ENCODE data around the gene LHX6. TPM values are rescaled to one million over a fixed set of nuclear protein-coding genes. Genes with fewer than 3 reads are reported as not detected.

LHX6 gene
- total and polyA plus RNA-seq, 2 of the 8 experiments (the other 6 are each of a cell fraction or from before 2014, with no cell fraction given) = 0.92 to 1.2 TPM

GRCh38 chr9:122190597-122191381 is 38.0 kb downstream of the LHX6 start:
- Histone ChIP-seq H3K18ac (ENCODE audit: extremely low read depth, low read length) (no peak overlapping the region), H2BK5ac (ENCODE audit: low read depth, low read length) (no peak overlapping the region; the same call in 1 of the 2 replicates), H3K4me1 (replicated peaks in 1 of 4; ENCODE audit: control insufficient read depth in 3 of 4, insufficient read depth in 4 of 4, low read length in 3 of 4) (peaks cover 0 to 3% (median 1%) of the 10 kb centered on the region in 4 experiments; a peak in 2 of 7 replicates), H3K9ac (replicated peaks in 1 of 4; ENCODE audit: extremely low read depth in 1 of 4, low read depth in 3 of 4, low read length in 3 of 4) (no peak overlapping the region), H3K23me2 (ENCODE audit: low read depth, low read length) (no peaks in the 10 kb centered on the region), H2AK5ac (ENCODE audit: low read depth, low read length) (no peak overlapping the region), H3K9me3 (ENCODE audit: insufficient read depth in 2 of 2, low read depth in 1 of 2, low read length in 1 of 2) (no peaks in the 10 kb centered on the region), H2BK12ac (ENCODE audit: low read depth, low read length) (peak overlapping the region; percentile 44; the same call in 1 of the 2 replicates), H4K91ac (replicated peaks; ENCODE audit: insufficient read length, low read length) (peak overlapping the region; percentile 12), H2BK15ac (ENCODE audit: low read length) (0 out of 2 replicates have a peak overlapping the region, but pooled peaks have one; percentile 40), H2BK120ac (replicated peaks; ENCODE audit: low read depth, low read length) (no peak overlapping the region), H3K4me3 (ENCODE audit: extremely low read depth in 1 of 4, insufficient read depth in 2 of 4, low read depth in 3 of 4, low read length in 4 of 4) (no peak overlapping the region), H3K79me1 (ENCODE audit: low read depth, low read length) (no peaks in the 10 kb centered on the region), H3K56ac (replicated peaks; ENCODE audit: insufficient read length, low read depth, low read length) (no peak overlapping the region), H4K5ac (ENCODE audit: insufficient read length, low read depth, low read length) (no peak overlapping the region), H3K23ac (ENCODE audit: insufficient read length) (no peak overlapping the region), H4K20me1 (replicated peaks in 1 of 2; ENCODE audit: control insufficient read depth in 1 of 2, insufficient read depth in 2 of 2, low read length in 2 of 2) (no peaks in the 10 kb centered on the region), H3K4ac (replicated peaks; ENCODE audit: insufficient read length, low read depth, low read length) (no peak overlapping the region), H3K36me3 (ENCODE audit: control insufficient read depth in 2 of 4, insufficient read depth in 4 of 4, low read length in 3 of 4) (no peaks in the 10 kb centered on the region), H2AFZ (ENCODE audit: low read length) (no peak overlapping the region; the same call in 1 of the 2 replicates), H2BK20ac (ENCODE audit: low read length) (no peak overlapping the region), H3K27ac (ENCODE audit: low read depth, low read length) (no peak overlapping the region), H3K27me3 (replicated peaks in 1 of 4; ENCODE audit: control insufficient read depth in 3 of 4, extremely low read depth in 1 of 4, insufficient read depth in 3 of 4, low read length in 3 of 4) (no peaks in the 10 kb centered on the region; a peak in 1 of 7 replicates), H3K14ac (ENCODE audit: insufficient read length) (no peak overlapping the region), H3K4me2 (ENCODE audit: insufficient read depth in 1 of 2, low read depth in 2 of 2, low read length in 2 of 2) (no peak overlapping the region), H4K8ac (ENCODE audit: extremely low read depth, insufficient read depth, low read length) (peak overlapping the region; percentile 59; the same call in 1 of the 2 replicates), H3K79me2 (ENCODE audit: control insufficient read depth in 1 of 2, insufficient read depth in 2 of 2, low read length in 2 of 2) (no peaks in the 10 kb centered on the region)
- whole genome bisulfite sequencing, 2 experiments (ENCODE audit: extremely low coverage in 1 of 2, insufficient coverage in 1 of 2, insufficient read length in 1 of 2, insufficient replicate concordance in 2 of 2, low coverage in 1 of 2, low lambda C conversion rate in 2 of 2, missing lambda C conversion rate in 1 of 2) = 85% methylated on average over 12 of the region's 12 CpGs; no CpG with 5 or more reads in 1 of the 2 experiments
- ChIA-PET POLR2A (ENCODE audit: partially characterized antibody) (interaction anchor here (1.7 kb wide), 1 partner anchor 93 kb away, joined by 3 read pairs; no protein-coding TSS in a partner anchor), CTCF (ENCODE audit: partially characterized antibody) (interaction anchor here (0.7 to 2.4 kb wide), 14 partner anchors 8 to 166 kb away, joined by 3 to 13 read pairs (median 3); partner anchors contain the start of gene NDUFA8)
- FAIRE-seq (no peak), DNase-seq (ENCODE audit: low read depth in 1 of 2, low spot score in 2 of 2) (no peak)
- TF ChIP-seq TBP (IDR thresholded peaks at IDR 0.05; ENCODE audit: low read depth, low read length) (no peak), NANOG (IDR thresholded peaks at IDR 0.05; ENCODE audit: insufficient read depth, low read depth, low read length, poor library complexity, severe bottlenecking) (no peak), HDAC2 (IDR thresholded peaks at IDR 0.05; ENCODE audit: borderline replicate concordance in 1 of 2, low read depth in 2 of 2, low read length in 2 of 2) (no peak), KDM1A (IDR thresholded peaks at IDR 0.05; ENCODE audit: borderline replicate concordance, low read length) (no peak)
